HepG2 (cell line): Measurements from ENCODE around the gene NUP153. TPM values are rescaled to one million over a fixed set of nuclear protein-coding genes. Genes with fewer than 3 reads are reported as not detected.

ENCODE experiments used
- AGO2 ChIP-seq: fragments of 200-400 bp; formaldehyde crosslinking; optimal IDR thresholded peaks from 2 replicates; pipeline ENCODE3; 2017; ENCODE audit warnings: mild to moderate bottlenecking, low read depth, low read length, moderate library complexity
- FIP1L1 ChIP-seq: fragments of 200-400 bp; formaldehyde crosslinking; IDR thresholded peaks from 2 replicates; pipeline ENCODE4 v1.6.1; 2018; ENCODE audit warnings: low read depth, mild to moderate bottlenecking, low read length, moderate library complexity, borderline replicate concordance; ENCODE audit not compliant: insufficient read depth
- FOXO4 ChIP-seq: sonication (generic); formaldehyde crosslinking; conservative IDR thresholded peaks from 2 replicates; pipeline ENCODE4 v1.8.1; 2023; ENCODE audit warnings: missing genetic modification reagents
- GPN1 ChIP-seq: sonication (generic); formaldehyde crosslinking; IDR thresholded peaks from 2 replicates; pipeline ENCODE4 v1.5.1; 2020; ENCODE audit warnings: missing genetic modification reagents, borderline replicate concordance
- HIC2 ChIP-seq: sonication (generic); formaldehyde crosslinking; IDR thresholded peaks from 2 replicates; pipeline ENCODE4 v1.9.0; 2022; ENCODE audit warnings: low read depth, missing genetic modification reagents
- HMGA1 ChIP-seq: sonication (generic); formaldehyde crosslinking; conservative IDR thresholded peaks from 2 replicates; pipeline ENCODE4 v1.4.0; 2020; ENCODE audit warnings: missing genetic modification reagents
- KAT7 ChIP-seq: IDR thresholded peaks from 2 replicates; pipeline ENCODE4 v1.6.1; 2018; ENCODE audit warnings: borderline replicate concordance, missing compliant biosample characterization
- KDM5B ChIP-seq: sonication (generic); formaldehyde crosslinking; IDR thresholded peaks from 2 replicates; pipeline ENCODE4 v1.4.0; 2020; ENCODE audit warnings: missing genetic modification reagents, mild to moderate bottlenecking, borderline replicate concordance
- KMT2B ChIP-seq: IDR thresholded peaks from 2 replicates; pipeline ENCODE4 v1.6.1; 2016; ENCODE audit warnings: missing genetic modification reagents, missing compliant biosample characterization
- LCORL ChIP-seq, 2 experiments: fragments of 450-650 bp in 1 of 2; sonication (generic) in 1 of 2; formaldehyde crosslinking in 1 of 2; IDR thresholded peaks; 2 replicates each; pipeline versions ENCODE4 v1.5.0 to v1.6.1; 2017 to 2020; ENCODE audit warnings: antibody characterized with exemption in 1 of 2, missing genetic modification reagents in 1 of 2
- MXI1 ChIP-seq: IDR thresholded peaks from 3 replicates; pipeline ENCODE4 v1.6.1; 2012; ENCODE audit warnings: low read depth, low read length, inconsistent platforms, borderline replicate concordance
- PPARG ChIP-seq: conservative IDR thresholded peaks from 2 replicates; pipeline ENCODE4 v1.6.1; 2016; ENCODE audit warnings: missing biosample characterization, missing genetic modification reagents
- ZBTB42 ChIP-seq: sonication (generic); formaldehyde crosslinking; IDR thresholded peaks from 2 replicates; pipeline ENCODE4 v1.5.0; 2020; ENCODE audit warnings: mild to moderate bottlenecking, missing genetic modification reagents
- ZKSCAN1 ChIP-seq: fragments of 150-350 bp; IDR thresholded peaks from 2 replicates; pipeline ENCODE4 v1.6.1; 2014; ENCODE audit warnings: low read length
- ZNF274 ChIP-seq: sonication (generic); formaldehyde crosslinking; IDR thresholded peaks from 2 replicates; pipeline ENCODE4 v1.5.1; 2020; ENCODE audit warnings: mild to moderate bottlenecking, missing genetic modification reagents
- ZSCAN29 ChIP-seq: sonication (generic); formaldehyde crosslinking; conservative IDR thresholded peaks from 2 replicates; pipeline ENCODE4 v1.4.0; 2020; ENCODE audit warnings: mild to moderate bottlenecking, missing genetic modification reagents
- polyA plus RNA-seq, 8 experiments: library from polyadenylated mRNA; depleted of rRNA in 3 of 8; stranded (reverse) in 7 of 8; unstranded in 1 of 8; fragments of >200 nt; fragmentation: Illumina TruSeq in 4 of 8; extraction: Trizol in 4 of 8; gene quantifications; 2 replicates each; pipeline versions ENCODE4 v1.2.1 to v1.2.3, GENCODE V29; 2011 to 2016; ENCODE audit warnings: low read depth in 4 of 8, missing spikeins in 1 of 8, mixed read lengths in 1 of 8; ENCODE audit not compliant: insufficient read depth in 1 of 8
- total RNA-seq, 5 experiments: library from RNA; depleted of rRNA; stranded (reverse); fragments of >200 nt; fragmentation: Illumina TruSeq; extraction: Trizol; gene quantifications; 2 replicates each; pipeline ENCODE4 v1.2.3, GENCODE V29; 2016; ENCODE audit warnings: low read depth in 1 of 5
- TF ChIP-seq, protein P1 (sequence below): sonication (generic); formaldehyde crosslinking; IDR thresholded peaks from 2 replicates; pipeline ENCODE4; 2020; ENCODE audit warnings: missing genetic modification reagents, mild to moderate bottlenecking, borderline replicate concordance
- TF ChIP-seq, protein P2 (sequence below): sonication (generic); formaldehyde crosslinking; IDR thresholded peaks from 2 replicates; pipeline ENCODE4 v1.5.0; 2020; ENCODE audit warnings: missing genetic modification reagents

The NUP153 gene
- total and polyA plus RNA-seq, 2 of the 13 experiments (the other 11 are each of a cell fraction or from before 2014, with no cell fraction given) = 29.8 to 55.2 TPM

DNA sequence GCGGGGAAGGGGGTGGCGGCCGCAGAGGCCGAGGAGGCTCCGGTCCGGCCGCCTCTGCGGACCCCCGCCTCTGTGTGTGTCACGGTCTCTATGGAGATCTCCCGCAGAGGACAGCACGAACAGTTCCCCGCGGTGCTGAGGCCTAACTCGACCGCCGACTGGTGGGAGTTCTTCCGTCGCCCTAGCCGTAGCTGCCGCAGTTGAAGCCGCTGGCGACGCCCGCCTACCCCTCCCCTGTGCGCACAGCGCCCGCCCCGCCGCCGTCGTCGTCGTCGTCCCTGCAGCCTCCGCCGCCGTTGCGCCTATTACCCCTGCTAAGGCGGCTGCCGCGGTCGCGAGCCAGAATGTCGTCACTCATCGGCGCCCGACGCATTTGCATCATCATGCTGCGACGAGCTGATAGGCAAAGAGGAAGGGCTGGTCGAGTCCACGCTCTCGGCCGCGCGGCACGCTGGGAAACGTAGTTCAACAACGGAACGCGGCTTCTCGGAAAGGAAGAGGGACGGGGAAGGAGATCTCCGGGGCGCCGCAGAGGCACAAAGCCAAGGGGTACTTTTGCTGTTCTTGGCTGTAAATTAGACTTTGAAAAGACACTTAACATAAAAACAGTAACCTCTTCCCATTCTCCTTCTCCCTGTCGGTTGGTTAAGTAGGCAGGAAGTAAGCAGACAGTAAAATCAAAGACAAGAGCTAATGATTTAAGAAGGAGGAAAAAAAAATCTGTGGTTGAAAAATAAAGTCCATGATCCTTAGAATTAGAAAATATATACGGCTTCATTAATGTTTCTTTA lies at the start of gene NUP153 (continued):
- TF ChIP-seq, protein P1, sequence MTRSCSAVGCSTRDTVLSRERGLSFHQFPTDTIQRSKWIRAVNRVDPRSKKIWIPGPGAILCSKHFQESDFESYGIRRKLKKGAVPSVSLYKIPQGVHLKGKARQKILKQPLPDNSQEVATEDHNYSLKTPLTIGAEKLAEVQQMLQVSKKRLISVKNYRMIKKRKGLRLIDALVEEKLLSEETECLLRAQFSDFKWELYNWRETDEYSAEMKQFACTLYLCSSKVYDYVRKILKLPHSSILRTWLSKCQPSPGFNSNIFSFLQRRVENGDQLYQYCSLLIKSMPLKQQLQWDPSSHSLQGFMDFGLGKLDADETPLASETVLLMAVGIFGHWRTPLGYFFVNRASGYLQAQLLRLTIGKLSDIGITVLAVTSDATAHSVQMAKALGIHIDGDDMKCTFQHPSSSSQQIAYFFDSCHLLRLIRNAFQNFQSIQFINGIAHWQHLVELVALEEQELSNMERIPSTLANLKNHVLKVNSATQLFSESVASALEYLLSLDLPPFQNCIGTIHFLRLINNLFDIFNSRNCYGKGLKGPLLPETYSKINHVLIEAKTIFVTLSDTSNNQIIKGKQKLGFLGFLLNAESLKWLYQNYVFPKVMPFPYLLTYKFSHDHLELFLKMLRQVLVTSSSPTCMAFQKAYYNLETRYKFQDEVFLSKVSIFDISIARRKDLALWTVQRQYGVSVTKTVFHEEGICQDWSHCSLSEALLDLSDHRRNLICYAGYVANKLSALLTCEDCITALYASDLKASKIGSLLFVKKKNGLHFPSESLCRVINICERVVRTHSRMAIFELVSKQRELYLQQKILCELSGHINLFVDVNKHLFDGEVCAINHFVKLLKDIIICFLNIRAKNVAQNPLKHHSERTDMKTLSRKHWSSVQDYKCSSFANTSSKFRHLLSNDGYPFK (CRISPR knock-in tag) = peak; percentile 96
- TF ChIP-seq, protein P2, sequence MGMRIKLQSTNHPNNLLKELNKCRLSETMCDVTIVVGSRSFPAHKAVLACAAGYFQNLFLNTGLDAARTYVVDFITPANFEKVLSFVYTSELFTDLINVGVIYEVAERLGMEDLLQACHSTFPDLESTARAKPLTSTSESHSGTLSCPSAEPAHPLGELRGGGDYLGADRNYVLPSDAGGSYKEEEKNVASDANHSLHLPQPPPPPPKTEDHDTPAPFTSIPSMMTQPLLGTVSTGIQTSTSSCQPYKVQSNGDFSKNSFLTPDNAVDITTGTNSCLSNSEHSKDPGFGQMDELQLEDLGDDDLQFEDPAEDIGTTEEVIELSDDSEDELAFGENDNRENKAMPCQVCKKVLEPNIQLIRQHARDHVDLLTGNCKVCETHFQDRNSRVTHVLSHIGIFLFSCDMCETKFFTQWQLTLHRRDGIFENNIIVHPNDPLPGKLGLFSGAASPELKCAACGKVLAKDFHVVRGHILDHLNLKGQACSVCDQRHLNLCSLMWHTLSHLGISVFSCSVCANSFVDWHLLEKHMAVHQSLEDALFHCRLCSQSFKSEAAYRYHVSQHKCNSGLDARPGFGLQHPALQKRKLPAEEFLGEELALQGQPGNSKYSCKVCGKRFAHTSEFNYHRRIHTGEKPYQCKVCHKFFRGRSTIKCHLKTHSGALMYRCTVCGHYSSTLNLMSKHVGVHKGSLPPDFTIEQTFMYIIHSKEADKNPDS (CRISPR knock-in tag) = peak; percentile 80
- TF ChIP-seq MXI1 = peak; percentile 97; the same call in 1 of the 3 replicates
- peak; percentile 89; the same call in 1 of the 2 replicates for TF ChIP-seq ZNF274
- peak; percentile 86 for TF ChIP-seq ZKSCAN1
- peak; percentile 99 for TF ChIP-seq KMT2B (CRISPR knock-in tag)
- TF ChIP-seq HMGA1 (CRISPR knock-in tag) = no peak
- TF ChIP-seq PPARG (CRISPR knock-in tag) = peak; percentile 75
- no peak for TF ChIP-seq GPN1 (CRISPR knock-in tag)
- TF ChIP-seq FIP1L1 = no peak
- peak; percentile 88 for TF ChIP-seq AGO2
- no peak for TF ChIP-seq FOXO4 (CRISPR knock-in tag)
- peak; percentile 32; the same call in 1 of the 2 replicates for TF ChIP-seq ZBTB42
- TF ChIP-seq KAT7 = peak; percentile 94
- TF ChIP-seq LCORL (IDR thresholded peaks at IDR 0.05) = no peak
- TF ChIP-seq LCORL (CRISPR knock-in tag; IDR thresholded peaks at IDR 0.05) = peak; percentile 87
- peak; percentile 85 for TF ChIP-seq KDM5B (CRISPR knock-in tag)
- TF ChIP-seq HIC2 = no peak
- no peak; the same call in none of the 2 replicates for TF ChIP-seq ZSCAN29 (CRISPR knock-in tag)
